RWPE2 (cell line): ENCODE measurements around the gene XRCC6.
"Not testable (repeated sequence)": the region's sequence is repeated elsewhere in the genome, so short reads cannot be mapped to it uniquely, and the experiment has no call there.

Experiments
- ATAC-seq: fragments of 200-7000 bp; cut with Tn5 transposase; 3 replicates; pipeline ENCODE4 v1.9.1; 2021; ENCODE audit warnings: low read depth
- DNase-seq: peaks from one replicate; pipeline ENCODE4 v3.0.0-alpha.2; 2020; ENCODE audit warnings: low spot score
- H3K27ac ChIP-seq: fragments of 450-650 bp; 2 replicates; pipeline ENCODE4 v1.5.1; 2017; ENCODE audit warnings: mild to moderate bottlenecking; ENCODE audit not compliant: poor library complexity, severe bottlenecking
- H3K27me3 ChIP-seq: fragments of 250-450 bp; sonication (Bioruptor Pico); 2 replicates; pipeline ENCODE4 v1.5.1; 2021; ENCODE audit warnings: mild to moderate bottlenecking, moderate library complexity; ENCODE audit not compliant: insufficient read depth, poor library complexity, severe bottlenecking
- H3K36me3 ChIP-seq: fragments of 250-450 bp; sonication (Bioruptor Pico); 2 replicates; pipeline ENCODE4 v1.5.1; 2020; ENCODE audit warnings: low read depth, mild to moderate bottlenecking, moderate library complexity
- H3K4me1 ChIP-seq: fragments of 250-450 bp; sonication (Bioruptor Pico); 2 replicates; pipeline ENCODE4 v1.5.1; 2021; ENCODE audit warnings: mild to moderate bottlenecking, moderate library complexity; ENCODE audit not compliant: insufficient read depth, poor library complexity, severe bottlenecking
- H3K4me3 ChIP-seq: fragments of 250-450 bp; sonication (Bioruptor Pico); 2 replicates; pipeline ENCODE4 v1.5.1; 2021; ENCODE audit warnings: mild to moderate bottlenecking, moderate library complexity; ENCODE audit not compliant: severe bottlenecking
- H3K9me3 ChIP-seq: fragments of 250-450 bp; sonication (Bioruptor Pico); 2 replicates; pipeline ENCODE4 v1.5.1; 2021; ENCODE audit warnings: mild to moderate bottlenecking, moderate library complexity; ENCODE audit not compliant: severe bottlenecking
- CTCF ChIP-seq: fragments of 450-650 bp; IDR thresholded peaks from one replicate; pipeline ENCODE4 v1.5.1; 2017; ENCODE audit warnings: mild to moderate bottlenecking, moderate library complexity; ENCODE audit not compliant: poor library complexity, severe bottlenecking

XRCC6 gene

GRCh38 chr22:41661088-41661487 lies 40.0 kb downstream of the XRCC6 start:
- Histone ChIP-seq H3K36me3 (peaks cover 80% of the 10 kb centered on the region), H3K27ac (no peak overlapping the region)
- no peak for ATAC-seq

GRCh38 chr22:41661713-41662112 lies 40.6 kb downstream of the XRCC6 start:
- H3K27ac ChIP-seq = no peak overlapping the region
- TF ChIP-seq CTCF = no peak
- H3K4me3 ChIP-seq = no peak overlapping the region
- peaks cover 3% of the 10 kb centered on the region for H3K4me1 ChIP-seq
- H3K36me3 ChIP-seq = peaks cover 78% of the 10 kb centered on the region
- ATAC-seq (no peak), DNase-seq (no peak)
- H3K27me3 ChIP-seq = no peaks in the 10 kb centered on the region
- H3K9me3 ChIP-seq = no peaks in the 10 kb centered on the region

More at GRCh38 chr22:41661088-41661487, 40.0 kb downstream of the XRCC6 start:
- Histone ChIP-seq H3K4me3 (no peak overlapping the region), H3K9me3 (no peaks in the 10 kb centered on the region), H3K27me3 (no peaks in the 10 kb centered on the region), H3K4me1 (no peaks in the 10 kb centered on the region)
- no peak for TF ChIP-seq CTCF
- no peak for DNase-seq

GRCh38 chr22:41663594-41663993 lies 42.5 kb downstream of the XRCC6 start:
- DNase-seq, H3K27me3 ChIP-seq, H3K27ac ChIP-seq, H3K9me3 ChIP-seq, H3K4me3 ChIP-seq, ATAC-seq: not testable (repeated sequence)
- Histone ChIP-seq H3K36me3 (peaks cover 60% of the 10 kb centered on the region), H3K4me1 (peaks cover 13% of the 10 kb centered on the region)

- H3K36me3 ChIP-seq = peaks cover 51% of the 10 kb centered on the region
- no peak for DNase-seq
- no peaks in the 10 kb centered on the region for H3K27me3 ChIP-seq
- no peak for TF ChIP-seq CTCF
- H3K4me3 ChIP-seq = no peak overlapping the region
- H3K4me1 ChIP-seq = peaks cover 18% of the 10 kb centered on the region
- H3K27ac ChIP-seq = no peak overlapping the region
- no peak for ATAC-seq
- H3K9me3 ChIP-seq = no peaks in the 10 kb centered on the region
These were observed 43.4 kb downstream of the XRCC6 start for GRCh38 chr22:41664490-41664889.

GRCh38 chr22:41664951-41665350 lies 43.9 kb downstream of the XRCC6 start:
- Histone ChIP-seq H3K4me1 (peaks cover 18% of the 10 kb centered on the region), H3K4me3 (no peak overlapping the region), H3K27ac (no peak overlapping the region), H3K36me3 (peaks cover 47% of the 10 kb centered on the region), H3K27me3 (no peaks in the 10 kb centered on the region), H3K9me3 (no peaks in the 10 kb centered on the region)
- no peak for ATAC-seq
- no peak for DNase-seq
- no peak for TF ChIP-seq CTCF
